ENCODE results near the gene MYRIP.
"Not testable (repeated sequence)": the region's sequence is repeated elsewhere in the genome, so short reads cannot be mapped to it uniquely, and the experiment has no call there.

MYRIP gene

GRCh38 chr3:40016391-40016790, 207.0 kb downstream of the MYRIP start:
- Histone ChIP-seq H3K4me1 (ENCODE audit: control insufficient read depth in 1 of 2, insufficient read depth in 2 of 2, low read length in 2 of 2) (no peaks in the 10 kb centered on the region), H3K9ac (ENCODE audit: low read depth in 1 of 2, low read length in 2 of 2) (no peak overlapping the region), H3K9me3 (ENCODE audit: control insufficient read depth in 1 of 2, low read length in 2 of 2) (no peaks in the 10 kb centered on the region), H3K27me3 (ENCODE audit: control insufficient read depth in 1 of 2, insufficient read depth in 2 of 2, low read length in 2 of 2) (no peaks in the 10 kb centered on the region), H3K36me3 (ENCODE audit: control insufficient read depth in 1 of 2, insufficient read depth in 2 of 2, low read length in 2 of 2) (no peaks in the 10 kb centered on the region), H3K27ac (ENCODE audit: low read depth, low read length) (no peak overlapping the region), H3K4me3 (ENCODE audit: low read depth in 1 of 2, low read length in 2 of 2) (no peak overlapping the region)

- H3K4me1 ChIP-seq (ENCODE audit: control insufficient read depth in 1 of 2, insufficient read depth in 2 of 2, low read length in 2 of 2), result no peaks in the 10 kb centered on the region
- H3K27me3 ChIP-seq (ENCODE audit: control insufficient read depth in 1 of 2, insufficient read depth in 2 of 2, low read length in 2 of 2), result no peaks in the 10 kb centered on the region
- H3K4me3 ChIP-seq (ENCODE audit: low read depth in 1 of 2, low read length in 2 of 2), result no peak overlapping the region
- H3K36me3 ChIP-seq (ENCODE audit: control insufficient read depth in 1 of 2, insufficient read depth in 2 of 2, low read length in 2 of 2), result no peaks in the 10 kb centered on the region
- H3K27ac ChIP-seq (ENCODE audit: low read depth, low read length), result no peak overlapping the region
- H3K9ac ChIP-seq (ENCODE audit: low read depth in 1 of 2, low read length in 2 of 2), result no peak overlapping the region
- no peaks in the 10 kb centered on the region for H3K9me3 ChIP-seq (ENCODE audit: control insufficient read depth in 1 of 2, low read length in 2 of 2)
Observed at GRCh38 chr3:40018369-40018768, 209.0 kb downstream of the MYRIP start.

- Histone ChIP-seq H3K4me3 (ENCODE audit: low read depth in 1 of 2, low read length in 2 of 2) (no peak overlapping the region), H3K9me3 (ENCODE audit: control insufficient read depth in 1 of 2, low read length in 2 of 2) (no peaks in the 10 kb centered on the region), H3K4me1 (ENCODE audit: control insufficient read depth in 1 of 2, insufficient read depth in 2 of 2, low read length in 2 of 2) (no peaks in the 10 kb centered on the region), H3K27ac (ENCODE audit: low read depth, low read length) (no peak overlapping the region), H3K9ac (ENCODE audit: low read depth in 1 of 2, low read length in 2 of 2) (no peak overlapping the region), H3K27me3 (ENCODE audit: control insufficient read depth in 1 of 2, insufficient read depth in 2 of 2, low read length in 2 of 2) (no peaks in the 10 kb centered on the region), H3K36me3 (ENCODE audit: control insufficient read depth in 1 of 2, insufficient read depth in 2 of 2, low read length in 2 of 2) (no peaks in the 10 kb centered on the region)
Observed at GRCh38 chr3:40019376-40019775, 210.0 kb downstream of the MYRIP start.

GRCh38 chr3:40020689-40021088, 211.3 kb downstream of the MYRIP start:
- Histone ChIP-seq H3K36me3 (ENCODE audit: control insufficient read depth in 1 of 2, insufficient read depth in 2 of 2, low read length in 2 of 2) (no peaks in the 10 kb centered on the region), H3K27me3 (ENCODE audit: control insufficient read depth in 1 of 2, insufficient read depth in 2 of 2, low read length in 2 of 2) (no peaks in the 10 kb centered on the region), H3K4me1 (ENCODE audit: control insufficient read depth in 1 of 2, insufficient read depth in 2 of 2, low read length in 2 of 2) (no peaks in the 10 kb centered on the region), H3K9me3 (ENCODE audit: control insufficient read depth in 1 of 2, low read length in 2 of 2) (peaks cover 0 to 3% of the 10 kb centered on the region in 2 donors), H3K4me3 (ENCODE audit: low read depth in 1 of 2, low read length in 2 of 2) (no peak overlapping the region), H3K27ac (ENCODE audit: low read depth, low read length) (no peak overlapping the region), H3K9ac (ENCODE audit: low read depth in 1 of 2, low read length in 2 of 2) (no peak overlapping the region)

GRCh38 chr3:40021338-40021737, 211.9 kb downstream of the MYRIP start:
- Histone ChIP-seq H3K9me3 (ENCODE audit: control insufficient read depth in 1 of 2, low read length in 2 of 2) (peaks cover 0 to 3% of the 10 kb centered on the region in 2 donors), H3K27ac (ENCODE audit: low read depth, low read length) (no peak overlapping the region), H3K9ac (ENCODE audit: low read depth in 1 of 2, low read length in 2 of 2) (no peak overlapping the region), H3K4me3 (ENCODE audit: low read depth in 1 of 2, low read length in 2 of 2) (no peak overlapping the region), H3K27me3 (ENCODE audit: control insufficient read depth in 1 of 2, insufficient read depth in 2 of 2, low read length in 2 of 2) (no peaks in the 10 kb centered on the region), H3K4me1 (ENCODE audit: control insufficient read depth in 1 of 2, insufficient read depth in 2 of 2, low read length in 2 of 2) (no peaks in the 10 kb centered on the region), H3K36me3 (ENCODE audit: control insufficient read depth in 1 of 2, insufficient read depth in 2 of 2, low read length in 2 of 2) (no peaks in the 10 kb centered on the region)

- H3K4me1 ChIP-seq (ENCODE audit: control insufficient read depth in 1 of 2, insufficient read depth in 2 of 2, low read length in 2 of 2), result no peaks in the 10 kb centered on the region
- peaks cover 0 to 6% of the 10 kb centered on the region in 2 donors for H3K9me3 ChIP-seq (ENCODE audit: control insufficient read depth in 1 of 2, low read length in 2 of 2)
Observed at GRCh38 chr3:40022297-40022827, 213.0 kb downstream of the MYRIP start.

GRCh38 chr3:40024526-40024925, 215.1 kb downstream of the MYRIP start:
- Histone ChIP-seq H3K27ac (ENCODE audit: low read depth, low read length) (no peak overlapping the region), H3K9ac (ENCODE audit: low read depth in 1 of 2, low read length in 2 of 2) (no peak overlapping the region), H3K9me3 (ENCODE audit: control insufficient read depth in 1 of 2, low read length in 2 of 2) (peaks cover 0 to 6% of the 10 kb centered on the region in 2 donors), H3K4me1 (ENCODE audit: control insufficient read depth in 1 of 2, insufficient read depth in 2 of 2, low read length in 2 of 2) (no peaks in the 10 kb centered on the region), H3K36me3 (ENCODE audit: control insufficient read depth in 1 of 2, insufficient read depth in 2 of 2, low read length in 2 of 2) (no peaks in the 10 kb centered on the region), H3K4me3 (ENCODE audit: low read depth in 1 of 2, low read length in 2 of 2) (no peak overlapping the region), H3K27me3 (ENCODE audit: control insufficient read depth in 1 of 2, insufficient read depth in 2 of 2, low read length in 2 of 2) (no peaks in the 10 kb centered on the region)

More at GRCh38 chr3:40022297-40022827, 213.0 kb downstream of the MYRIP start:
- Histone ChIP-seq H3K9ac (ENCODE audit: low read depth in 1 of 2, low read length in 2 of 2) (no peak overlapping the region), H3K27ac (ENCODE audit: low read depth, low read length) (no peak overlapping the region), H3K27me3 (ENCODE audit: control insufficient read depth in 1 of 2, insufficient read depth in 2 of 2, low read length in 2 of 2) (no peaks in the 10 kb centered on the region), H3K4me3 (ENCODE audit: low read depth in 1 of 2, low read length in 2 of 2) (no peak overlapping the region), H3K36me3 (ENCODE audit: control insufficient read depth in 1 of 2, insufficient read depth in 2 of 2, low read length in 2 of 2) (no peaks in the 10 kb centered on the region)

GRCh38 chr3:40025892-40026291, 216.5 kb downstream of the MYRIP start:
- not testable (repeated sequence) for H3K9ac ChIP-seq (ENCODE audit: low read depth in 1 of 2, low read length in 2 of 2); H3K4me3 ChIP-seq (ENCODE audit: low read depth in 1 of 2, low read length in 2 of 2); H3K27me3 ChIP-seq (ENCODE audit: control insufficient read depth in 1 of 2, insufficient read depth in 2 of 2, low read length in 2 of 2); H3K36me3 ChIP-seq (ENCODE audit: control insufficient read depth in 1 of 2, insufficient read depth in 2 of 2, low read length in 2 of 2); H3K4me1 ChIP-seq (ENCODE audit: control insufficient read depth in 1 of 2, insufficient read depth in 2 of 2, low read length in 2 of 2); H3K27ac ChIP-seq (ENCODE audit: low read depth, low read length); H3K9me3 ChIP-seq (ENCODE audit: control insufficient read depth in 1 of 2, low read length in 2 of 2)

GRCh38 chr3:40035177-40035576, 225.8 kb downstream of the MYRIP start:
- Histone ChIP-seq H3K27ac (ENCODE audit: low read depth, low read length) (no peak overlapping the region), H3K4me3 (ENCODE audit: low read depth in 1 of 2, low read length in 2 of 2) (no peak overlapping the region), H3K9me3 (ENCODE audit: control insufficient read depth in 1 of 2, low read length in 2 of 2) (no peaks in the 10 kb centered on the region), H3K9ac (ENCODE audit: low read depth in 1 of 2, low read length in 2 of 2) (no peak overlapping the region), H3K36me3 (ENCODE audit: control insufficient read depth in 1 of 2, insufficient read depth in 2 of 2, low read length in 2 of 2) (no peaks in the 10 kb centered on the region), H3K27me3 (ENCODE audit: control insufficient read depth in 1 of 2, insufficient read depth in 2 of 2, low read length in 2 of 2) (no peaks in the 10 kb centered on the region), H3K4me1 (ENCODE audit: control insufficient read depth in 1 of 2, insufficient read depth in 2 of 2, low read length in 2 of 2) (no peaks in the 10 kb centered on the region)

- Histone ChIP-seq H3K9ac (ENCODE audit: low read depth in 1 of 2, low read length in 2 of 2) (no peak overlapping the region), H3K27ac (ENCODE audit: low read depth, low read length) (no peak overlapping the region), H3K36me3 (ENCODE audit: control insufficient read depth in 1 of 2, insufficient read depth in 2 of 2, low read length in 2 of 2) (no peaks in the 10 kb centered on the region), H3K4me1 (ENCODE audit: control insufficient read depth in 1 of 2, insufficient read depth in 2 of 2, low read length in 2 of 2) (no peaks in the 10 kb centered on the region), H3K4me3 (ENCODE audit: low read depth in 1 of 2, low read length in 2 of 2) (no peak overlapping the region), H3K27me3 (ENCODE audit: control insufficient read depth in 1 of 2, insufficient read depth in 2 of 2, low read length in 2 of 2) (no peaks in the 10 kb centered on the region), H3K9me3 (ENCODE audit: control insufficient read depth in 1 of 2, low read length in 2 of 2) (no peaks in the 10 kb centered on the region)
Observed at GRCh38 chr3:40037582-40037981, 228.2 kb downstream of the MYRIP start.

Measured in duodenal mucosa (tissue), 2 donors.